T-helper 1 cell treated with Interleukin-12 subunit alpha and Interleukin-12 subunit beta and Interleukin-4 antibody, amounts not matched to agents 30 ng/mL and 1 ng/mL, for 36 hours (primary cell): ENCODE measurements around the gene ZBTB46. TPM values are rescaled to one million over a fixed set of nuclear protein-coding genes. Genes with fewer than 3 reads are reported as not detected.

Experiments used
- intact Hi-C: fragments of 100-400 bp; cut with micrococcal nuclease; formaldehyde crosslinking; loops from one replicate; pipeline ENCODE4 v1.15.1; 2024
- total RNA-seq: library from RNA; stranded (reverse); gene quantifications from 2 replicates; pipeline ENCODE4 v1.2.3, GENCODE V29; 2022

The ZBTB46 gene
- total RNA-seq, 1 donor from 2014 or later: 0.61 TPM

- intact Hi-C loops: no loop called here
Observed at GRCh38 chr20:63769891-63770474, 61.1 kb downstream of the ZBTB46 start.

DNA sequence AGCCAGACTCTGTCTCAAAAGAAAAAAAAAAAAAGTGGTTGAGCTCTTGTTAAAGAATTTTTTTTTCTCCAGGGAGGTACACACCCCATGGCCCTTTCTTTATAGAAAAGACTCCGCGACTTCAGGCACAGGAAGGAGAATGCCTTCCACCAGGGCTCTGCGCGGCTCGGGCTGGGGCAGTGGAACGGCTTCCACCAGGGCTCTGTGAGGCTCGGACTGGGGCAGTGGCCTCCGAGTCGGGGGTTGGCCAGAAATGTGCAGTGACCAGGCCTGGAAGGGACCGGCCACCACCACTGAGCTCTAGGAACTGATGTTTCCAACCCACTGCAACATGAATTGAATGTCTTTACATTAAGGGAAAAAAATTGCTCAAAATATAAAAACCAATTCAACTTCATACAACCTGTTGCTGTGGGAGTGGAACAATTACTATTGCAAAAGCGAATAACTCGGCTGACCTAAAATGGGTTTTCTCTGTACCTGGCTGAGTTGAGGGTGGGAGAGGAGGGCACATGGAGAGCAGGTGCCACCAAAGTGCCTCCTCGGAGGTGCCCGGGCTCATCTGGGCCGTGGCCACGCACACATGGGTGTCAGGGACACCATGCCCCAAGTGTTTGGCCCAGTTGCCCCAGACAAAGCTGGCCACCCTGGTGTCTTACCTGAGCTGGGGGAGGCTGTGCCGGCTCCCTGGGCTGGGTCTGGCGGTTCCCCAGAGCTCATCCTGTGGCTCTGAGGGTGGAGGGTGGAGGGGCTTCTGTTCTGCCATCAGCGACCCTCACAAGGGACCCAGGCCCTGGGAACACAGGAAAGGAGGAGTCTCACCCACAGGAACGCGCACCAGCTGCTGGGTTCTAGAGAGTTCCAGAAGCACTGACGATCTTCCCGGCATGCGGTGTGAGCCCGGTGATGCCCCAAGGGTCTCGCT, 62.2 kb downstream of the ZBTB46 start:
- intact Hi-C loops: no loop called here

DNA sequence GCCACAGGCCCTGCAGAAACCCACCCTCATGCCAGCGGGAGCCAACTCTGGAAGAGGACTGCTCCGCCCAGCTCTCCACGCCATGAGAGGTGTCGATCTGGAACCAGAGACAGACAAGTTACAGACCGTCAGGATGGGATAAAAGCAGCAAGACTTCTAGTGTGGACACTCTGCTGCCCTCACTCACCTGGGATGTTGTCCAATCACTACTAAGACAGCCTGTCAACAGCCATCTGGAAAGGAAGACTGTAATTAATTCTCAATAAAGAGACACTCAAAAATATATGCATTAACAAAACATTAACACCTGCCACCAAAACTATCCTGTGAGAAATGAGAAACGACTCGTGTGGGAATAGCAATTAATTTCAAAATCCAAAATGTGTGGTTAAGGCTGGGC, 63.2 kb downstream of the ZBTB46 start:
- intact Hi-C loops: no loop called here

GRCh38 chr20:63767456-63767855, 63.6 kb downstream of the ZBTB46 start:
- intact Hi-C loops: no loop called here

- intact Hi-C loops: no loop called here
Observed at GRCh38 chr20:63766695-63767426, 64.2 kb downstream of the ZBTB46 start.

GRCh38 chr20:63765902-63766301, 65.2 kb downstream of the ZBTB46 start:
- intact Hi-C loops: no loop called here

GRCh38 chr20:63765082-63765873, 65.8 kb downstream of the ZBTB46 start:
- intact Hi-C loops: no loop called here

- intact Hi-C loops: no loop called here
Observed at GRCh38 chr20:63759377-63759901, 71.6 kb downstream of the ZBTB46 start.

DNA sequence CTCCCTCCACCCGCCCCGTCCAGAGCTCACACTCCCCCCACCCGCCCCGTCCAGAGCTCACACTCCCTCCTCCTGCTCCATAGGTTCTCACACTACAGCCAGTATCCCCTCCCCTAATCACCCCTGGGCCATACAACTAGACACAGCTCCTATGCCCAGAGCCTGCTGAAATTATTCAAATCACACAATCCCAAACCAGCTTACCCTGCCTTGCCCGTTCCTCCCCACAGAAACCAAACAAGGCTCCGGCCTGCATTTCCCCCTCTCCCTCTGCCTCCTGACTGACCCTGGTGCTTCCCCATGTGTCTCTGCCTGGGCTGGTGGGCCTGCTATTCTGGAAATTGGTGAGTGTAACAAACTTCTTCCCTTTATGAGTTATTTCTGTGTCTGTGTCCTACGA, 72.9 kb downstream of the ZBTB46 start:
- intact Hi-C loops: no loop called here

GRCh38 chr20:63756648-63756991, 74.4 kb downstream of the ZBTB46 start:
- intact Hi-C loops: no loop called here

- intact Hi-C loops: no loop called here
Observed at GRCh38 chr20:63755933-63756647, 75.0 kb downstream of the ZBTB46 start.

DNA sequence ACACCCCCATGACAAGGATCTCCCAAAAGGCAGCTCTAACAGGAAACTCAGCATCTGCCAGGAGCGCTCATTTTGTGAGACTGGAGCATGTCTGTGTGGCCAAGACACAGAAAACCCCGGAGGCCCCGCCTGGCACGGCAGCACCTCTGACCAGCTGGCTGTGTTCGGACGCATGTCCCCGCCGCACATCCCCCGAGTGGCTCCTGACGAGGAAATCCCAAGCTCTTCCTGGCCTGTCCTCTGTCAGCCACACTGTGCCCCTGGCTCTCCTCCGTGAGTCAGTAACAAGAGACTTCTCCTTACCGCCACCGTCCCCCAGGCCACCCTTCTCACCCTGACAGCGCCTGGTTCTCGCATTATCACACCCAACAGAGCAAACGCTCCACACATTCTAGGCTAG, 77.1 kb downstream of the ZBTB46 start:
- intact Hi-C loops: no loop called here

DNA sequence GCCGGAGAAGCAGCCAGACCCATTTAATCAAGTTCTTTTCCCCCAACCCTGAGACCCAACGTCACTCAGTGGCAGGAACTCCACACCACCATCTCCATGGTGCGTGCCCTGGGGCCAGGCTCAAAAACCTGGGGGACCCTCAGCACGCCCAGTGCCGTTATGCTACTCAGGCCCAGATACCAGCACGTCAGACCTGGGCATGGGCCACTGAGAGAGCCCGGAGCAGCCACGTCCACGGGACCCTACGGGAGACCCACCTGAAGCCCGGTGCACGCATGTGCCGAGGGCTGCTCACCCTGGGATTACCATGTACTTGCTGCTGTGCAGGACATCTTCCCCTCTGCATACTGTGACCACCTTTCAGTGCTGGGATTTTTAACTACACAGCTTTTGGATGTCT, 77.7 kb downstream of the ZBTB46 start:
- intact Hi-C loops: no loop called here

DNA sequence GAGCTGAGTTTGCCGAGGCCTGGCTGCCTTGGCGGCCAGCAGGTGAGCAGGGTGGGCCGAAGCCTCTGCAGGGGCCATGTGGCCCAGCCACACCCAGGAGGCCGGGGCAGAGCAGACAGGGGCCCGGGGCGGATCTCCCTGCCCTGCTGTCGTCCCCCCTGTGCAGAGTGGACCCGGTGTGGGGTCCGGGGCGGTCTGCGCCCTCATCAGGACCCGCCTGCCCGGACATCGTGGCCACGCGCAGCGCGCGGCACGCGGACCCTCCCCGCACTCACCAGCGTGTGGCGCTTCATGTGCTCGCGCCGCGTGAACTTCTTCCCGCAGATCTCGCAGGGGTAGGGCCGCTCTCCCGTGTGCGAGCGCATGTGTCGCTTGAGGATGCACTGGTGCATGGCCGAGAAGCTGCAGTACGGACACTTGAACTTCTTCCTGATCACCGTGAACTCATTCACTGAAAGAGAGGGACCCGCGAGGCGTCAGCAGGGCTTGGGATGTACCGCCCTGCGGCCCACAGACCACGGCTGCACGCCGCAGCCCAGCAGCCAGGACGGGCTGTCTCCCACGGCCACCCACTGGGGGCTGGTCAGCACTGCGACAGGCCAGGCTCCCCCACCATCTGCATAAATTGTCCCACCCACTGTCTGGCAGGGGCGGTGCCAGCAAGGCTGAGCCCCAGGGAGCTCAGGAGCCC, 78.5 kb downstream of the ZBTB46 start:
- intact Hi-C loops: no loop called here

DNA sequence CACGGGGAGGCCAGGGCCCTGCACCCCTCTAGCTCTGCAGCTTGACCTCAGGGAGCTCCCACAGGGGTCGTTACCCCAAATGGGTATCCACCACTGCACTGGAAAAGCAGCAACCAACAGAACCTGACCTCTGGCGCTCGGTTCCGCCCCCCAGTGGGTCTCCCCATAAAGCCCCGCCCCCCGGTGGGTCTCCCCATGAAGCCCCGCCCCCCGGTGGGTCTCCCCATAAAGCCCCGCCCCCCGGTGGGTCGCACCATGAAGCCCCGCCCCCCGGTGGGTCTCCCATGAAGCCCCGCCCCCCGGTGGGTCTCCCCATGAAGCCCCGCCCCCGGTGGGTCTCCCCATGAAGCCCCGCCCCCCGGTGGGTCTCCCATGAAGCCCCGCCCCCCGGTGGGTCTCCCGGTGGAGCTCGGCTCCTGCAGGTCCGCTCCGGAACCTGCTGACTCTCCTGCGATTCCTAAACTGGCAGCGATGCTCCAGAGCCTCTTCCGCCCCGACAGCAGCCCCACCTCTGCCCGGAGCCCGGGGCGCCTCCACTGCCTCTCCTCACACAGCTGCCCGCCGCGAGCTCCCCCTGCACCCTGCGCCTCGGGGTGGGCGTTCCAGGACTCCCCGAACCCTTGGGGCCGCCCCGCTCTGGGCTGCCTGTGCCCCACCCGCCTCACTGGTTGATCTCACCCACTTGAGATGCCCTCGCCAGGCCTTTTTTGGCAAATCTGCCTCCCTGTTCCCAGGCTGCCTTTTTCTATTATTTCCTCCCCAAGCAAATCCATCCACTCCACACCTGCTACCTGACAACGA, 79.4 kb downstream of the ZBTB46 start:
- intact Hi-C loops: loop anchor here (1.0 to 2.0 kb wide), 3 partner anchors 11 to 45 kb away; partner anchors contain the start of gene ARFRP1

DNA sequence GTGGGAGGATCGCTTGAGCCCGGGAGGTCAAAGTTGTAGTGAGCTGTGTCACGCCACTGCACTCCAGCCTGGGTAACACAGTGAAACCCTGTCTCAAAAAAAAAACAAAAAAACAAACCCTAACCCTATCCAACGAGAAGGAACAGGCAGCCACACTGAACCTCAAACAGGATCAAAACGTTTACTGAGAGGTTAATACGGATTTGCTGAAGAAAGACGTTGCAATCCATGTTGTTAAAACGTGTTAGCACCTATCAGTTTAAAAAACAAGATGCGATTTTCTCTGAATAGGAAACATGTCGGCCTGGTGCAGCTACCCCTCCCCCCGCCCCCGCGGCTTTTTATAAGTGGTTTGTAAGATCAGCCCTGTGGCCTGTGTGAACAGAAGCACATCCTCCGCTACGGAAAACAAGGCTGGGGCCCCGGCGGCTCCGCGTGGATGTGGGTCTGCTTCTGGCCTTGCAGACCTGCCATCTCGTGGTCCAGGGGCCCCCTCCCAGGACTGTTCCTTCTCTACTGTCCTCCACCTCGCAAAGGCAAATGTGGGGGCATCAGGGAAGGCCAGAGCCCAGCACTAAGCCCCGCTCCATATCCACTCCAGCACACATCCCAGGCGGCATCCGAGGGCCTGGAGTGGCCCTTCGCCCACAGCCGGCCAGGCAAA, 80.1 kb downstream of the ZBTB46 start:
- intact Hi-C loops: loop anchor here (1.0 to 2.0 kb wide), 3 partner anchors 11 to 44 kb away; partner anchors contain the start of gene ARFRP1

GRCh38 chr20:63749597-63750508, 81.2 kb downstream of the ZBTB46 start:
- intact Hi-C loops: loop anchor here (2.0 kb wide), 2 partner anchors 19 to 43 kb away; partner anchors contain the start of gene ARFRP1
